Liver (tissue), 9 donors: ENCODE results near the gene MAPRE3. TPM values are rescaled to one million over a fixed set of nuclear protein-coding genes. Genes with fewer than 3 reads are reported as not detected.

ENCODE experiments used
- DNase-seq: peaks from one replicate; pipeline ENCODE4 v3.0.0-alpha.2; 2017; ENCODE audit warnings: low spot score
- H3K27ac ChIP-seq, 2 donors: one replicate each; pipeline ENCODE4 v1.7.0; 2013; ENCODE audit warnings: inconsistent platforms in 2 of 2, low read length in 2 of 2, control low read depth in 1 of 2, low read depth in 1 of 2, mild to moderate bottlenecking in 1 of 2
- H3K27me3 ChIP-seq, 4 donors: one replicate each; pipeline versions ENCODE4 v1.6.1 to v1.7.0; 2013; ENCODE audit warnings: low read length in 3 of 4, inconsistent platforms in 1 of 4, mild to moderate bottlenecking in 1 of 4, moderate library complexity in 1 of 4; ENCODE audit not compliant: control insufficient read depth in 4 of 4, insufficient read depth in 4 of 4
- H3K36me3 ChIP-seq, 4 donors: one replicate each; pipeline versions ENCODE4 v1.6.1 to v1.7.0; 2013; ENCODE audit warnings: low read length in 3 of 4, mild to moderate bottlenecking in 3 of 4, low read depth in 1 of 4, moderate library complexity in 1 of 4; ENCODE audit not compliant: control insufficient read depth in 4 of 4, insufficient read depth in 3 of 4
- H3K4me1 ChIP-seq, 4 donors: one replicate each; pipeline versions ENCODE4 v1.6.1 to v1.7.0; 2013; ENCODE audit warnings: low read length in 3 of 4, mild to moderate bottlenecking in 3 of 4, moderate library complexity in 1 of 4; ENCODE audit not compliant: control insufficient read depth in 4 of 4, insufficient read depth in 4 of 4
- H3K4me3 ChIP-seq, 3 donors: one replicate each; pipeline versions ENCODE4 v1.6.1 to v1.7.0; 2013; ENCODE audit warnings: low read length in 3 of 3, control low read depth in 1 of 3, low read depth in 1 of 3, mild to moderate bottlenecking in 1 of 3
- H3K9ac ChIP-seq, 2 donors: one replicate each; pipeline ENCODE4 v1.7.0; 2013; ENCODE audit warnings: low read length in 2 of 2, mild to moderate bottlenecking in 2 of 2, moderate library complexity in 2 of 2, control low read depth in 1 of 2, low read depth in 1 of 2
- H3K9me3 ChIP-seq, 4 donors: one replicate each; pipeline versions ENCODE4 v1.6.1 to v1.7.0; 2013; ENCODE audit warnings: low read length in 3 of 4; ENCODE audit not compliant: control insufficient read depth in 4 of 4
- CTCF ChIP-seq: fragments of 150-350 bp; IDR thresholded peaks from 2 replicates; pipeline ENCODE4 v1.5.1; 2017; ENCODE audit warnings: improper control_type of control experiment, low read depth, low read length; ENCODE audit not compliant: missing input control
- EGR1 ChIP-seq, 2 donors: IDR thresholded peaks; 2 replicates each; pipeline ENCODE4 v1.6.1; 2016 to 2018; ENCODE audit warnings: antibody characterized with exemption in 2 of 2, low read depth in 2 of 2
- FOXA1 ChIP-seq: IDR thresholded peaks from 2 replicates; pipeline ENCODE4 v1.6.1; 2016; ENCODE audit warnings: antibody characterized with exemption
- FOXA2 ChIP-seq: IDR thresholded peaks from 2 replicates; pipeline ENCODE4 v1.6.1; 2016; ENCODE audit warnings: antibody characterized with exemption
- GABPA ChIP-seq, 2 donors: IDR thresholded peaks in 1 of 2; conservative IDR thresholded peaks in 1 of 2; 2 replicates each; pipeline ENCODE4 v1.6.1; 2016; ENCODE audit warnings: antibody characterized with exemption in 2 of 2, mild to moderate bottlenecking in 1 of 2, moderate library complexity in 1 of 2
- HNF4A ChIP-seq, 2 donors: conservative IDR thresholded peaks; 2 replicates each; pipeline ENCODE4 v1.6.1; 2016; ENCODE audit warnings: antibody characterized with exemption in 2 of 2, mild to moderate bottlenecking in 2 of 2
- HNF4G ChIP-seq: IDR thresholded peaks from 2 replicates; pipeline ENCODE4 v1.6.1; 2016; ENCODE audit warnings: antibody characterized with exemption
- JUND ChIP-seq, 2 donors: IDR thresholded peaks; 2 replicates each; pipeline ENCODE4 v1.6.1; 2016; ENCODE audit warnings: antibody characterized with exemption in 2 of 2
- NR2F2 ChIP-seq: IDR thresholded peaks from 2 replicates; pipeline ENCODE4 v1.6.1; 2016; ENCODE audit warnings: antibody characterized with exemption
- RAD21 ChIP-seq, 2 donors: IDR thresholded peaks; 2 replicates each; pipeline ENCODE4 v1.6.1; 2016; ENCODE audit warnings: antibody characterized with exemption in 2 of 2, mild to moderate bottlenecking in 2 of 2
- REST ChIP-seq: IDR thresholded peaks from 2 replicates; pipeline ENCODE4 v1.6.1; 2016; ENCODE audit warnings: antibody characterized with exemption, mild to moderate bottlenecking
- RXRA ChIP-seq, 2 donors: IDR thresholded peaks; 2 replicates each; pipeline ENCODE4 v1.6.1; 2017 to 2018; ENCODE audit warnings: antibody characterized with exemption in 2 of 2, mild to moderate bottlenecking in 1 of 2
- SP1 ChIP-seq: IDR thresholded peaks from 2 replicates; pipeline ENCODE4 v1.6.1; 2018; ENCODE audit warnings: antibody characterized with exemption, mild to moderate bottlenecking
- YY1 ChIP-seq: IDR thresholded peaks from 2 replicates; pipeline ENCODE4 v1.6.1; 2016; ENCODE audit warnings: antibody characterized with exemption, mild to moderate bottlenecking
- ZBTB33 ChIP-seq: IDR thresholded peaks from 2 replicates; pipeline ENCODE4 v1.6.1; 2016; ENCODE audit warnings: antibody characterized with exemption
- WGBS: extraction: QIAGEN DNeasy Blood & Tissue Kit; methylation state at CpG from one replicate; pipeline ENCODE4 v1.1.7; 2013; 5-methylcytosine and 5-hydroxymethylcytosine counted together
- polyA plus RNA-seq, 2 donors: library from polyadenylated mRNA; stranded (reverse) in 1 of 2; unstranded in 1 of 2; fragments of 200-250 nt in 1 of 2; fragments of >200 nt in 1 of 2; fragmentation: Nextera tagmentation in 1 of 2; extraction: Ambion mirVana in 1 of 2; gene quantifications; one replicate each; pipeline versions ENCODE4 v1.2.1 to v1.2.3, GENCODE V29; 2013 to 2015
- total RNA-seq, 2 donors: library from RNA; depleted of rRNA; stranded (reverse); fragments of >200 nt; gene quantifications; one replicate each; pipeline ENCODE4 v1.2.3, GENCODE V29; 2014
- donor health status: healthy.
- donor health status: healthy.
- donor health status: healthy.
- donor health status: healthy.
- donor health status: healthy.

MAPRE3 gene
- total and polyA plus RNA-seq, 4 donors: 1.0 to 15.8 (median 9.8) TPM

- Histone ChIP-seq H3K4me1 (no peaks in the 10 kb centered on the region), H3K27me3 (no peaks in the 10 kb centered on the region), H3K27ac (no peak overlapping the region), H3K36me3 (no peaks in the 10 kb centered on the region), H3K9ac (no peak overlapping the region), H3K4me3 (no peak overlapping the region), H3K9me3 (no peaks in the 10 kb centered on the region)
- WGBS: 87% methylated on average over 16 of the region's 16 CpGs
- no peak for TF ChIP-seq GABPA (IDR thresholded peaks at IDR 0.05 in 1 of 2, conservative IDR thresholded peaks at IDR 0.05 in 1 of 2)
- no peak for TF ChIP-seq RXRA (IDR thresholded peaks at IDR 0.05)
- no peak for TF ChIP-seq YY1
- no peak for TF ChIP-seq FOXA1
- no peak for TF ChIP-seq REST
- TF ChIP-seq NR2F2: no peak
- TF ChIP-seq RAD21 (IDR thresholded peaks at IDR 0.05): no peak
- TF ChIP-seq CTCF: no peak
- no peak for TF ChIP-seq HNF4A (conservative IDR thresholded peaks at IDR 0.05)
- TF ChIP-seq FOXA2: no peak
- TF ChIP-seq JUND (IDR thresholded peaks at IDR 0.05): no peak
- TF ChIP-seq HNF4G: no peak
- no peak for TF ChIP-seq ZBTB33
- DNase-seq: no peak
These were observed 36.8 kb upstream of the MAPRE3 start for GRCh38 chr2:26933431-26934334.

- no peak overlapping the region for H3K4me3 ChIP-seq
- no peak overlapping the region for H3K27ac ChIP-seq
- 88% methylated on average over 10 of the region's 10 CpGs for WGBS
- no peaks in the 10 kb centered on the region for H3K9me3 ChIP-seq
- H3K4me1 ChIP-seq: no peaks in the 10 kb centered on the region
- TF ChIP-seq YY1: no peak
- no peak for TF ChIP-seq RAD21 (IDR thresholded peaks at IDR 0.05)
- no peak for TF ChIP-seq SP1
- TF ChIP-seq ZBTB33: no peak
- no peak for TF ChIP-seq JUND (IDR thresholded peaks at IDR 0.05)
- no peak for TF ChIP-seq HNF4G
- TF ChIP-seq GABPA (IDR thresholded peaks at IDR 0.05 in 1 of 2, conservative IDR thresholded peaks at IDR 0.05 in 1 of 2): no peak
- no peak for TF ChIP-seq EGR1 (IDR thresholded peaks at IDR 0.05; ENCODE audit: low read depth in 2 of 2)
- TF ChIP-seq NR2F2: no peak
- no peak overlapping the region for H3K9ac ChIP-seq
- no peaks in the 10 kb centered on the region for H3K36me3 ChIP-seq
- H3K27me3 ChIP-seq: no peaks in the 10 kb centered on the region
- DNase-seq: no peak
These were observed 36.1 kb upstream of the MAPRE3 start for GRCh38 chr2:26934335-26934724.
